ENCODE data around the gene SPRED2. TPM values are rescaled to one million over a fixed set of nuclear protein-coding genes. Genes with fewer than 3 reads are reported as not detected.

The SPRED2 gene
- total RNA-seq, 4 donors from 2014 or later, result 8.1 to 15.1 (median 9.1) TPM

DNA sequence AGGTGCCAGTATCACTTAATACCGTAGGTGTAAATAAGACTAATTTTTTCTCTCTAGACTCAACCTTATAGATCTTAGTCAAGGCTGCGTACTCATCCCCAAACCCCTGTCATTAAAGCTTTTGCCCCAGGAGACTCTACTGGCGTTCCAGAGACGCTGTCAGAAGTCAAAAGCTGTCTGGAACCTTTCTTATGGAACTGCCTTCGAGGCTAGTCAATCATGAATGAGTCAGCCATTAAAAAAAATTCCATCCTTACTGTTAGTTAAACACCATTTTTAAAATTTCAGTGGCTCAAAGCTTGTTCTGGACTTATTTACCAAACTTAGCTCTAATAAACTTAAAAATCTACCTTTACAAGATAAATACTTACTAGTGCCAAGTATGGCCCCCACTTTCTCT, 52.1 kb downstream of the SPRED2 start:
- H3K27ac ChIP-seq, result peak overlapping the region in 2 of 4 donors; percentile 39 to 46
- H3K4me3 ChIP-seq, result no peak overlapping the region
- no peak for DNase-seq
- WGBS, 2 donors, result 41 to 68% methylated on average over 5 of the region's 5 CpGs
- H3K36me3 ChIP-seq, result no peaks in the 10 kb centered on the region
- TF ChIP-seq CTCF (IDR thresholded peaks at IDR 0.05) (no peak), POLR2A (IDR thresholded peaks at IDR 0.05) (no peak)
- no peaks in the 10 kb centered on the region for H3K27me3 ChIP-seq
- H3K4me1 ChIP-seq, result peaks cover 52 to 76% (median 53%) of the 10 kb centered on the region in 3 donors
- H3K9me3 ChIP-seq, result no peaks in the 10 kb centered on the region
- intact Hi-C loops (cut with DNase I), result no loop called here

GRCh38 chr2:65379721-65380171, 52.7 kb downstream of the SPRED2 start:
- TF ChIP-seq CTCF (IDR thresholded peaks at IDR 0.05), result peak in 1 of 6 experiments; percentile 28
- TF ChIP-seq POLR2A (IDR thresholded peaks at IDR 0.05), result no peak
- 52 to 56% methylated on average over 3 of the region's 3 CpGs for WGBS, 2 donors
- Histone ChIP-seq H3K4me1 (peaks cover 51 to 72% (median 52%) of the 10 kb centered on the region in 3 donors), H3K36me3 (no peaks in the 10 kb centered on the region), H3K27ac (peak overlapping the region in 2 of 4 donors; percentile 39 to 46), H3K4me3 (no peak overlapping the region), H3K27me3 (no peaks in the 10 kb centered on the region), H3K9me3 (no peaks in the 10 kb centered on the region)
- DNase-seq, result no peak
- intact Hi-C loops (cut with DNase I), result no loop called here

DNA sequence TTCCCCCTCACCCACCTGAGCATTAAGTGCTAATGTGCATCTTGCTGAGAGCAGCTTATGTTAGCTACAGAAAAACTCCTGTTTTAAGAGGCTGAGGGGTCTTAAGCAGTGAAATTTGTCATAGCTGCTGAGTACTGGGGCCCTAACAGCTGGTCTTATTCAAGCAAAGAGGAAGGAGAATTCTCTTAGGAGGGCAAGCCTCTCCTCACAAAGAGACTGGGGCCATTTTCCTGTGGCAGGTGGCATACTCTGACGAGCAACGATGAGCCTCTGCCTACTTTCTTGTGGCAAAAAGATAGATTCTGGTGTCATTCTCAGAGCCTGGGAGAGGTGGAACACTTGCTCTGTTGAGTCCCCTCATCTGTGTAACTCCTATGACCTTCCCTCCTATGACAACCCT, 53.2 kb downstream of the SPRED2 start:
- WGBS, 2 donors, result 95% methylated on average over 2 of the region's 2 CpGs; no CpG with 5 or more reads in 1 of the 2 donors
- Histone ChIP-seq H3K27ac (no peak overlapping the region), H3K27me3 (no peaks in the 10 kb centered on the region), H3K4me3 (no peak overlapping the region), H3K9me3 (no peaks in the 10 kb centered on the region), H3K36me3 (no peaks in the 10 kb centered on the region), H3K4me1 (peaks cover 46 to 68% (median 49%) of the 10 kb centered on the region in 3 donors)
- TF ChIP-seq POLR2A (IDR thresholded peaks at IDR 0.05) (no peak), CTCF (IDR thresholded peaks at IDR 0.05) (no peak)
- intact Hi-C loops (cut with DNase I), result no loop called here
- no peak for DNase-seq

- WGBS, 2 donors, result 84 to 92% methylated on average over 4 of the region's 4 CpGs
- DNase-seq, result no peak
Measured at GRCh38 chr2:65378290-65378689, 54.1 kb downstream of the SPRED2 start.

More at GRCh38 chr2:65378290-65378689, 54.1 kb downstream of the SPRED2 start:
- TF ChIP-seq CTCF (IDR thresholded peaks at IDR 0.05) (no peak), POLR2A (IDR thresholded peaks at IDR 0.05) (no peak)
- no peak overlapping the region for H3K27ac ChIP-seq
- no peaks in the 10 kb centered on the region for H3K27me3 ChIP-seq
- peaks cover 36 to 59% (median 39%) of the 10 kb centered on the region in 3 donors for H3K4me1 ChIP-seq
- no peaks in the 10 kb centered on the region for H3K36me3 ChIP-seq
- intact Hi-C loops (cut with DNase I), result no loop called here
- no peaks in the 10 kb centered on the region for H3K9me3 ChIP-seq
- H3K4me3 ChIP-seq, result no peak overlapping the region

Data from esophagus squamous epithelium (tissue), 5 donors.